PC-9 (cell line): ENCODE data around the gene NALCN.

Experiments
- EZH2 ChIP-seq: fragments of 200-600 bp; sonication (generic); IDR thresholded peaks from 2 replicates; pipeline ENCODE4 v1.8.0; 2017; ENCODE audit warnings: antibody characterized with exemption, low read depth
- TF ChIP-seq, protein P1 (sequence below): fragments of 200-600 bp; sonication (generic); conservative IDR thresholded peaks from 2 replicates; pipeline ENCODE4 v1.6.1; 2017; ENCODE audit warnings: mixed run types, antibody characterized with exemption, mild to moderate bottlenecking, moderate library complexity

GRCh38 chr13:101013245-101013644 lies 403.1 kb downstream of the NALCN start:
- TF ChIP-seq, protein P1, sequence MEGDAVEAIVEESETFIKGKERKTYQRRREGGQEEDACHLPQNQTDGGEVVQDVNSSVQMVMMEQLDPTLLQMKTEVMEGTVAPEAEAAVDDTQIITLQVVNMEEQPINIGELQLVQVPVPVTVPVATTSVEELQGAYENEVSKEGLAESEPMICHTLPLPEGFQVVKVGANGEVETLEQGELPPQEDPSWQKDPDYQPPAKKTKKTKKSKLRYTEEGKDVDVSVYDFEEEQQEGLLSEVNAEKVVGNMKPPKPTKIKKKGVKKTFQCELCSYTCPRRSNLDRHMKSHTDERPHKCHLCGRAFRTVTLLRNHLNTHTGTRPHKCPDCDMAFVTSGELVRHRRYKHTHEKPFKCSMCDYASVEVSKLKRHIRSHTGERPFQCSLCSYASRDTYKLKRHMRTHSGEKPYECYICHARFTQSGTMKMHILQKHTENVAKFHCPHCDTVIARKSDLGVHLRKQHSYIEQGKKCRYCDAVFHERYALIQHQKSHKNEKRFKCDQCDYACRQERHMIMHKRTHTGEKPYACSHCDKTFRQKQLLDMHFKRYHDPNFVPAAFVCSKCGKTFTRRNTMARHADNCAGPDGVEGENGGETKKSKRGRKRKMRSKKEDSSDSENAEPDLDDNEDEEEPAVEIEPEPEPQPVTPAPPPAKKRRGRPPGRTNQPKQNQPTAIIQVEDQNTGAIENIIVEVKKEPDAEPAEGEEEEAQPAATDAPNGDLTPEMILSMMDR, result no peak
- no peak for TF ChIP-seq EZH2
